Measurements from ENCODE around the gene MTHFD2.
A peak's percentile ranks its signal among the peaks of the same experiment; 100 is the strongest.

- TF ChIP-seq CTCF (IDR thresholded peaks at IDR 0.05; ENCODE audit: poor library complexity) (peak; percentile 63), EZH2phosphoT487 (IDR thresholded peaks at IDR 0.05; ENCODE audit: low read depth, severe bottlenecking, unreplicated experiment) (no peak)
Measured at GRCh38 chr2:74198461-74199274, at the start of gene MTHFD2.
